ENCODE results near the gene B4GAT1.
"Not testable (repeated sequence)": the region's sequence is repeated elsewhere in the genome, so short reads cannot be mapped to it uniquely, and the experiment has no call there.

B4GAT1 gene

GRCh38 chr11:66363187-66363601 is 15.8 kb upstream of the B4GAT1 start:
- no peak for DNase-seq (ENCODE audit: low read depth, low spot score)

GRCh38 chr11:66362481-66363147 is 15.2 kb upstream of the B4GAT1 start:
- DNase-seq (ENCODE audit: low read depth, low spot score) = no peak

DNA sequence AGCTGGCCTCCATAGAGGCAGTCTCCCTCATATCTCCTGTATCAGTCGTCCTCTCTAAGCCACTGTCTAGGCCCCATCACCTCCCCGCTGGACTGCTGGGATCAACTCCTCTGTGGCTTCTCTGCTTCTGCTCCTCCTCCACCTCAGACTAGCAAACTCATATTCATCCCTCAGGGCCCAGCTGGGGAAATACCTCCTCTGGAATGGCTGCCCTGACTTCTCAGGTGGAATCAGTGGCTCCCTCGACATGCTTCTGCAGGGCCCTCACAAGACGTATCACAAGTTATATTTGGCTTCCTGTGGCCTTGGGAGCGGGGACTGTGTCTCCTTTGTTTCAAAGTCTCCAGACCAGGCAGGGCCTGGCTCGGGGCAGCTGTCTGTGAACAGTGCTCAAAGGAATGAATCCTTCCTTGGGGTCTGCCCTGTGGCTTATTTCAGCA is 14.1 kb upstream of the B4GAT1 start:
- no peak for DNase-seq (ENCODE audit: low read depth, low spot score)

- no peak for DNase-seq (ENCODE audit: low read depth, low spot score)
Measured at GRCh38 chr11:66360406-66361073, 13.1 kb upstream of the B4GAT1 start.

DNA sequence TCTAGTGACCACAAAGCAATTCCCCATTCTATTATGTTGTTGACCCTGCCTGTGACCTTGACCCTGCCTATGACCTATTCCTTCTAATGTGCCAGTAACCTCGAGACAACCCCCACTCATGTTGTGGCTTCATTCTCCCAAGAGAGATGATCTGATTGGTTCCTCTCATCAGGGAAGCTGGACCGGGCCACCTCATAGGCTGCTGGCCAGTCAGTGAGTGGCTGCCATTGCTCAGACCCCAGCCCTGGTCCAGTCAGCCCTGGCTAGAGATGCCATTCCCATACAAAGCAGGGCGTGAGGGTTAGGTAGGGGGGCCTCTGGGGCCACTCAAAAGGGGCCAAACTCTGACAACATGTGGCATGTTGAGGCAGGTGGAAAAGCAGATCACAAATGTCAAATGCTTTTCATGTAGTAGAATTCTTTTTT is 12.2 kb upstream of the B4GAT1 start:
- DNase-seq (ENCODE audit: low read depth, low spot score) = no peak

- not testable (repeated sequence) for DNase-seq (ENCODE audit: low read depth, low spot score)
Measured at GRCh38 chr11:66350560-66351235, 3.3 kb upstream of the B4GAT1 start.

GRCh38 chr11:66349084-66349386 is 1.6 kb upstream of the B4GAT1 start:
- no peak for DNase-seq (ENCODE audit: low read depth, low spot score)

DNA sequence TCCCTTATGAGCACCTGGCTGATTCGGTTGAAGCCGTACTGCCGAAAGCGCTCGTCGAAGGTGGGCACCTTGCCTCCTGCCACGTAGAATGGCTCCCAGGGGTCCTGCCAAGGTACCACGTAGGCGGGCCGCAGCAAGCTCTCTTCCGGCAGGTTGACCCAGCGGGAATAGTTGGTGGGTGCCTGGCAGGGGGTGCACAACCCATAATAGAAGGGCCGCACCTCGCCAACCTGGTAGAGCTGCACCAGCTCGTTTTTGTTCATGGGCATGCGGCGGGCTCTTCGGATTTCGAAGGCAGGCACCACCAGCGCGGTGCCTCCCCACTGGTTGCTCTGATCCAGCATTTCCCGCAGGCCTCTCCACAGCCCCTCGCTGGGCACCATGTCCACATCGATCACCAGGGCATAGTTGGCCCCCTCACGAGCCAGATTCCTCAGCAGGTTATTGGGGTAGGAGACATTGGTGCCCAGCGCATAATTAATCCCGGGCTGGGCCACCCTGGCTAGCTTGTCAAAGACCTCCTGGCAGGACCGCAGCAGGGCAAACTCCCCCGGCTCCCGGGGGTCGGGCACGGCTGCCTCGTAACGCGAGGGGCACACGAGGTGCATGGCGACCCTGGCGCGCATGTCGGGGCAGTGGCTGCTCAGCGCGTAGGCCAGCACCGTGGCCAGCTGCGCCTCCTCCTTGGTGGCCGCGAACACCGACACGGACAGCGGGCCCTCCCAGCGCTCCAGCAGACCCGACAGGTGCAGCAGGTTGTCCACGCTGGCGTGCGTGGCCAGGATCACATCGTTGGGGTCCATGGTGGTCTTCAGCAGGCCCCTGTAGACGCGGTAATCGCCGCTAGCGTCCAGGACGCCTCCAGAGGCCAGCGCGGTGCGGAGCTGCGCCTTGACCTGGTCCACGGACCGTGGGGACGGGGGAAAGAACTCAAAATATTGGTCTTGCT is 679 bp downstream of the B4GAT1 start:
- DNase-seq (ENCODE audit: low read depth, low spot score) = no peak

DNA sequence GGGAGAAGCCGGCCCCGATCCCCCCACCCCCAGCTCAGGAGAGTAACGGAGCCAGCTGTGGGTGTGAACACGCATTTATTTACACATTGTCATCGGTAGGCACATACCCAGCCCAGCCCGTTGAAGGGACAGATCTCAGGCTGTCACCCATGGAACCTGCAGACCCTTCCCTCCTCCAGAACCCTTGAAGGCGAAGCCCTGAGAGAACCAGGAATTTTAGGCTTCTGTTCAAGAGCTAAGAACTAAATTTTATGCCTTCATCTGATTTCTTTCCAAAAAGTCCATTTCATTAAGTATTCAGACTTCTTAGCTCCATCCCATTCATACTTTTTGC is 2.1 kb downstream of the B4GAT1 start:
- no peak for DNase-seq (ENCODE audit: low read depth, low spot score)

- DNase-seq (ENCODE audit: low read depth, low spot score) = no peak
Measured at GRCh38 chr11:66344550-66345315, 2.7 kb downstream of the B4GAT1 start, which contains the start of gene BRMS1. BRMS1 (minus strand) TSS chr11:66345104; CDS start chr11:66342234, 2,870 bp downstream.

GRCh38 chr11:66343176-66343575 is 4.3 kb downstream of the B4GAT1 start:
- DNase-seq (ENCODE audit: low read depth, low spot score) = no peak

DNA sequence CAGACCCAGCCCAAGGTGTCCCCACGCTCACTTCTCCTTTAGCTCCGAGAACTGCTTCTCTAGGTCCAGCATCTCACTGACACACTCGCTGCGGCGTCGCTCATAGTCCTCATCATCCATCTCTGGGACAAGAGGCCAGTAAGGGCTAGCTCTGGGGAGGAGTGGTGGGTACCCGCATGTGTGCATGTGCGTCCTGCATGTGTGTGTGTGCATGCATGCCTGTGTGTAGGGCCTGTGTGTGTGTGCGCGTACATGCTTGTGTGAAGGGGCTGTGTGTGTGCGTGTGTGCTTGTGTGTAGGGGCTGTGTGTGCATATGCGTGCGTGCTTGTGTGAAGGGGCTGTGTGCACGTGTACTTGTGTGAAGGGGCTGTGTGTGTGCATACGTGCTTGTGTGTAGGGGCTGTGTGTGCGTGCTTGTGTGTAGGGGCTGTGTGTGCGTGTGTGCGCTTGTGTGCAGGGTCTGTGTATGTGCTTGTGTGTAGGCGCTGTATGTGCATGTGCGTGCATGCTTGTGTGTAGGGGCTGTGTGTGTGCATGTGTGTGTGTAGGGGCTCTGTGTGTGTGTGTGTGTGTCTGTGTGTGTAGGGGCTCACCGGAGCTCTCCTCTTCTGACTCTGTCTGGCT is 5.8 kb downstream of the B4GAT1 start:
- no peak for DNase-seq (ENCODE audit: low read depth, low spot score)

- no peak for DNase-seq (ENCODE audit: low read depth, low spot score)
Measured at GRCh38 chr11:66340596-66341501, 6.6 kb downstream of the B4GAT1 start.

- no peak for DNase-seq (ENCODE audit: low read depth, low spot score)
Measured at GRCh38 chr11:66339686-66340483, 7.5 kb downstream of the B4GAT1 start.

GRCh38 chr11:66339162-66339675 is 8.2 kb downstream of the B4GAT1 start:
- DNase-seq (ENCODE audit: low read depth, low spot score) = no peak

DNA sequence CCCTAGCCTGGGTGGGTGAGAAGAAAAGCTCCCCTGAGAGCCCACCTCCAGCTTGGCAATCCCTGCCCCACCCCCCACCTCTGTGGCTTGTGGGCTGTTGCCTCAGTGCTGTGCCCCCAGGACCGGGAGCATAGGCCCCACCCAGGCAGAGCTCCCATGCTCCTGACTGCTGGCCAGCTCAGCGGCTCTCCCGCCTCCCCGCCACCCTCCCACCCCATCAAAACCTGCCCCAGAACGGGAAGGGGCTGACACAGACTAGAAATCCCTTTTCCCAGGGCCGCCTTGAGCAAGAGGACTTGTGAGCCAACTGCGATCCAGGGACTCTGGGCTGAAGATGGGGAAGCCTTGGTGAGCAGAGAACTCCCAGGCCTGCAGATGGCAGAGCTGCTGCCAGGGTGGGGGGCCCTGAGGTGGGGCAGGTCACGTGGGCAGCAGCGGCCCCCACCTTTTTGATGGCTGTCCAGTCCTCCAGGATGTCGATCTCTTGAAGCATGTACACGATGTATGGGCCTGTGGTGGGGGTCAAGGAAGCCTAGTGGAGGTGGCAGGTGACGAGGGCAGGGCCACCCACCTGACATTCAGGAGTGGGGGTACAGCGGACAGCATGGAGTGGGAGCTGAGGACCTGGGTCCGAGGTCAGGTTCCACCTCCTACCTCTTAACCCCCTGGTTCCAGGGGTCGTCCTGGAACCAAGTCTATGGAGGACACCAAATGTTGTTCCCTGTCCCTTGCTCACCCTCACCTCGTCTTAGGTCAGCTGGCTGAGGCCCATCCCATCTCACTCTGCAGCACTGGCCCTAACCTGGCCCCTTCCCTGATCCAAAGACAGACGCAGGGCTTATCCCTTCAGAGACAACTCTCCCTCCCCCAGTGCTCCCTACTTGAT is 8.9 kb downstream of the B4GAT1 start:
- no peak for DNase-seq (ENCODE audit: low read depth, low spot score)

DNA sequence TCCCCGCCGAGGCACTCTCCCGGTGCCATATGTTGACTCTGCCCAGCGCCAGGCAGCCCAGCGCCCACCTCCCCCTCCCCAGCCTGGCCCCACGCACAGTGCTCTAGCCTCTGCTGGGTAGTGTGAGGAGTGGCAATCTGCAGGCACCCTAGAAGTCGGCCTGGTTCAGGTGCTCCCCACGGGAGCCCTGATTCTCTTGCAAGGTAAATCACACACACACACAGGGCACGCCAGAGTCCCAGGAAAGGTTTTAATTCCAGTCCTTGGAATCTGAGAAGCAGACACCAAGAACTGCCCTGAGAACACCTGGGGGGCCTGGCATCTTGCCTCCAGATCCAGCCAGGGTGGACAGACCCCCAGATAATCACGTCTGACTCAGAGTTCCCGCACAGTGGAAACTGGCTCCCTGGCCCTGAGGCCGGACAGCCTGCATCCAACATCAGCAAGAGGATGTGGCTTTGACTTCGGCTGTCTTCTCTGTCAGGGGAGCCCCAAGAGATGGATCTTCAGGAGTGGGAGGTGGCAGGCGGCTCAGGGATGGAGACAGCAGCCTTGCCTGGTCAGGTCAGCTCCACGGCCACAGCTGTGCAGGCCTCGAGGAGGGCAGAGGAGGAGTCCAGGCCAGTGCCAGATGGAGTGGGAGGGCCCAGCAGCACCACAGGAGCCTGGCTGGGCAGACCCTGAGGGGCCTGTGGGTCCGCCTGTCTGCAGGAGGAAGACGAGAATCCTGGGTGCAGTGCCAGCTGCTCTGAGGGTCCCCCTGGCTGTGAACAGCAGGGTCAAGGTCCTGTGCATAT is 10.1 kb downstream of the B4GAT1 start:
- DNase-seq (ENCODE audit: low read depth, low spot score) = no peak

Measured in iPS DF 19.7 (cell line).